Hematopoietic multipotent progenitor cell treated with erythropoietin and hydrocortisone succinate and interleukin-3 and kit ligand, for 8 days (in vitro differentiated cells): ENCODE measurements around the gene MAD1L1.

Source experiments
- DNase-seq: peaks from one replicate; pipeline ENCODE4 v3.0.0-alpha.2; 2015

Gene MAD1L1

DNA sequence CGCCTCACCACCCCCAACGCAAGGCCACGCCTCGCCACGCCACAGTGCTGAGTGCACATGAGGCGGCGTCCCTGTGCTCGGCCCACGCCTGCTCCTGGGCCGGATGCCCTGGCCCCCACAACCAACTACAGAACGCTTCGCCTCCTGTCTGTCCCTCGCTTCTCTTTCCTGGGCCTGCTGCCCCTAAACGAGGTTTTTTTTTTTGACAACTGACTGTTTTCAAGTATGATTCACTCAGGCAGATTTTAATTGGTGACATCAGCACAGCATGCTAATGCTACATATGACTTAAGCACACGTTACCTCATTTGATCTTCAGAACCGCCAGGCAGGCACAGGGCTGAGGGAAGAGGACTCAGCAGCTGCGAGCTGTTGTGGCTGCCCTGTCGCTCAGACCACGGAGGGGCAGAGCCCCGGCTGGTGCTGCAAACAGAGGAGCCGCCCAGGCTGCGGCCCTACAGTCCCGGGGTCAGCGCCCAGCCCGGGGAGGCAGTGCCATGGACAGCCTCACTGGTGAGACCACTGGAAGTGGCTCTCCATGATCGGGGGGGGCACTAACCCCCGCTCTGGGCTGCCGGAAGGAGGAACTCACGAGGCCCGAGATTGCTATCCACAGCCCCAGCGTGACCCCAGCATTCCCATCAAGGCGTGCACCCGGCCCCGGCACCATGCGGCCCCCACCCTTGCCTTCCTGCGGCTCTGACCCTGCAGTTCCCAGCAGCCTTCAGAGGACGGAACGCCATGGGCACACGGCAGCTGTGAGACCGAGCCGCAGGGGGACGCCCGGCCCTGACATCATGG is 212.8 kb downstream of the MAD1L1 start:
- DNase-seq, result peak; percentile 85

DNA sequence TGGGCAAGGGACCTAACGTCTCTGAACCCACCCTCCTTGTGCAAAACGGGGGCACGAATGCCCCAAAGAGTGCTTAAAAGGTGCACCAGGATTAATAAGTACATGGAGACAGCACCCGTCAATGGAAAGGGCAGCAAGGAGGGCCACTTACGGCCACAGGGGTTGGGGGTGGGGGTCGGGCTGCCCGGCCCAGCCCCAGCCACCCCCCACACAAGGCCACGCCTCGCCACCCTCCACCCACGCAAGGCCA is 213.4 kb downstream of the MAD1L1 start:
- no peak for DNase-seq

DNA sequence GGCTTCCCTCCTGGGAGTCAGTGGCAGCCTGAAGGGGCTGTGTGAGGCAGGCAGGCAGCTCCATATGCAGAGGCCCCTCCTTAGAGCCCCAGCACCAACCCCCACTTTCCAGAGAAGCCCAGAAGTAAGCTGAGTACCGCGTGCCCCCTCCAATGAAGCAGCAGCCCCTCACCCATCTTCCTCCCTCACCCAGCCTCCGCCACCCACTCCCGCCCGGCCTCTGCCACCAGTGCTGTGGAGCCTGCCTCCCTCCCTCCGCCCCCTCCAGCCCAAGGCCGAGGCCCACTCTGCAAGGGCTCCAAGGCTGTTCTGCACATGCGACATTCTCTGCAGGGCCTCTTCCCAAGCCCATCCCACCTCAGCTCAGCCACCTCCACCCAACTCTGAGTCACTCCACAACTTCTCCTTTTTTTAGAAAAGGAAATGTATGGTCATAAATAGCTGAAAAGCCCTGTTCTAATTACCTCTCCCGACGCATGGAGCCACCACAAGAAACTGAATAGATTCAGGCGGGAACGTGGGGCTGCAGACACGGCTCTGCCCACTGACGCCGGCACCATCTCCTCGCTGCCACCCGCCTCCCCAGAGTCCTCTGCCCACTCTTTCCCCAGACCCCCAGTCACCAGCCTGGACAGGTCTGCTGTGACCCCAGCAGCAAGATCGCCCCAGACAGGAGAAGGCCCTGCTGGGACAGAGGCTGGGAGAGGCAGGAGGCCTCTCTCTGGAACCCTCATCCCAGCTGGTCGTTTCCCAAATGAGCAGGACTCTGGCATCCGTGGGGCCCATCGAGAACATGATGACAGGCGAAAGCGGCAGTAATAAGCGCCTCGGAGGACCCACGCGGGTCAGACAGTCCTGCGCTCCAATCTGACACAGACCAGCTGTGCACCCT is 213.9 kb downstream of the MAD1L1 start:
- DNase-seq, result peak; percentile 78

DNA sequence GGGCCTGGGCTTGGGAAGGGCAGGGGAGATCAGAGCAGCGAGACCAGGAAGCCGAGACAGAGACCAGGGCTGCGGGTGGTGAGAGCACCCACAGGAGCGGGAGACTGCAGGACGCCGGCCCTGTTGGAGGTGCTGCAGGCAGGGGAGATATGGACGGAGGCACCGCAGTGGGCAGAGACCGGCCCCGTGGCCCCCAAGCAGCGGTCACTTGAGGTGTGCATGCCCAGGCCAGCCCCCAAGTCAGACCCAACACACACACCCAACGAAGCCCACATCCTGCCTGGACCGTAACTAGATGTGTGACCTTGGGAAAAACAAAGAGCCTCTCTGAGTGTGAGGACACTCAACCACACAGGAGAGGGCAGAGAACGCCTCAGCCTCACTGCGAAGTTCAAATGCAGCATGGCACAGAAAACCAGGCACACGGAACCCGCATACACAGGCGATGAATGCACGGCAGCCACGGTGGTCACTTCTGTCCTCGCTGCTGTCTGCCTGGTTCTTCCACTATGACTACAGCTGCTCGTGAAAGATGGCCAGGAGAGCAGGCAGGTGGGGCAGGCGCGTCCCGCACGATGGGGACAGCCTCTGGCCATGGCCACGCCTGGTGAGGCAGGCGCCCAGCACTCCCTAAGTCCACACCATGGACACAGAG is 214.7 kb downstream of the MAD1L1 start:
- no peak for DNase-seq

DNA sequence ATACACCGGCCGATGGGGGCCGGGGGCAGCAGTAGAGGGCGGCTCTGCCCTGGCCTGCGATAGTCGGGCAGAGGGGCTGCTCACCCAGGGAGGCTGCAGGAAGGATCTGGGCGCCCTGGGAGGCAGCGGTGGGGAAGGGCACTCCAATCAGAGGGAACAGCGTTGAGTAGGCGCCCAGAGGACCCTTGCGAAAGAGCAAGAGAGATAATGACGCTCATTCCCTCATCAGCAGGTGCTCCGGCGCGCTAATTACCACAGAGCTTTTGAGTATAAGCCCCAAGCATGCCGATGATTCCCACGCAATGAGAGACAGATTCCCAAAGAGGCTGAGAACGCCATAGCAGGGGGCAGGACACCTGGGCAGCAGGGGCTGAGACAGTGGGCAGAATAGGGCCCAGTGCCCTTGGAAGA is 215.3 kb downstream of the MAD1L1 start:
- no peak for DNase-seq

DNA sequence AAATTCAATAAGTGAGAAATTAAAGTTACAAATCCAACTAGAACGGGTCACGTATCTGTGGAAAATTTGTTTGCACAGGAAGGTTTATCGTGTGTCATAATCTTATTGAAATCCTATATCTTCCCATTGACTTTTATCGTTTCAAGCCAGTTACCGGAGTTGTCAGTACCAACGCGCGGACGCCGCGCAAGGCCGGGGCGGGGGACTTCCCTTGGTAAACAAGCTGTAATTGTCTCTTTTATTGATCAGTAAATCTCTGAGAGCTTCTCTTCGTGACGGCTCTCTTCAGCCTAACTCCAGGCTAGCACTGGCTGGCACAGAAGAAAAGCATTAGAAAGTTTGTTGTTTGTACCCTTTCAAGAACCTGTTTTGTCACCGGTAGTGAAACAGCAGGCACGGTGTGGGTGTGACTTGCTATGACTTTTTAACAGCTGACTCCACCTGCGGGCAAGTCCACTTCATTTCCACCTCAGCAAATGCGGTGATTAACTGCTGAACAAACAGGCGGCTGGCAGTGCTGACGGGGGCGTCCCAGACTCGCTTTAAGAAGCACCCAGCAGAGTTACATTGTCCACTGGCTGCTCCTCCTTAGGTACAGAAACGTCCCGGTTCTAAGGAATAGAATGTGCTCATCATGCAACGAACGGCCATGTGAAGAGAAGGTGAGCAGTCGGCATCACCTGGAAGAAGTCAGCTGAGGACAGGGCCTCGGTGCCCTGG is 215.8 kb downstream of the MAD1L1 start:
- no peak for DNase-seq

DNA sequence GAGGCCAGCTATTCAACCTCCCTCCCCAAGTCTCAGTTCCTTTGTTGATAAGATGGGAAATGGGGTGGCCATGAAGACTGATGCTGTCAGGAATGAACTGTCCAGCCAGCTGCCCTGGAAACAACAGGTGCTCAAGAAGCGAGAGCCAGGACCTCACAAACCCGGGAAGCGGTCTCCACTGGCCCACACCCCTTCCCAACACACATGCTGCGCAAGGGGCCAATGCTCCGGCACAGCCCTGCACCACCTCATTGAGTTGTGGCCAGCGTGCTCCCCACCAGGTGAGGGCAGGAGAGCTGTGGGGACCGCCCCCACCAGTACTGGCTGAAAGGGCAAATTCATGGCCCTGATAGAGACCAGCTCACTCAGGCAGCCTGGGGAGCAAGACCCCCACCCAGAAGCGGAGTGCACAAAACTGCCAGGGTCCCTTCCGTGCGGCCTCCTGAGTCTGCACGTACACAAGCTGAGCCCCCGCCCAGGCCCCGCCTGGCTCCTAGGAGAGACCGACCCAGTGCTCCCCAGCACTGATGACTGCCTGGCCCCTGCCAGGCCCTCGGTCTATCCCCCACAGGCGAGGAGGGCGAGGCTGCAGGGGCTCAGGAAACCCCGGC is 216.6 kb downstream of the MAD1L1 start:
- DNase-seq, result no peak

DNA sequence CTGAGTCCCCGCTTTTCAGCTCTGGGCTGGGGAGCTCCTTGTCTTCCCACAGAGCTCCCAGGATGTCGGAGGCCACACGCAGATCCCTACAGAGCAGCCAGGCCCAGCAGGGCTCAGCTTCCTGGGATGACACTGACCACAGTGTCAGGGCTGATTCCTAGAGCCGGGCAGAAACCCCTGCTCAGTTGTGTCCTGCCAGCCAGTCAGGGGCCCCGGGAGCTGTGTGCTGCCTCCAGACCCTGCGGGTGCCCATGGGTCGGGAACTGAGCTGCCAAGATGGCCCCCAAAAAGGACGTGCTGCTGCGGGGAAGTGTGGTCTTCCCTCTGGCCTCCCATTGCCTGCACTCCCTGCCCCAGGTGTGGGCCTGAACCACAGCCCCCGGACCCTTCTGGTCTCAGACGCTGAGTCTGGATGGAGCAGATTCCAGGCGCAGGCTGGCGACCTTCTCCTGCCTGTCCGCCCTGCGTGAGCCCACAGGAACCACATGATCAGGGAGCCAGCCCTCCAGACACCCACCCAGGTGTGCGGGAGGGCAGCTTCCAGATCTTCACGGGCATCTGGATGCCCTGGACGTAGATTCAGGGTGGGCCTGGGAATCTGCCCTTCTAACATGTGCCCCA is 217.4 kb downstream of the MAD1L1 start:
- DNase-seq, result no peak

DNA sequence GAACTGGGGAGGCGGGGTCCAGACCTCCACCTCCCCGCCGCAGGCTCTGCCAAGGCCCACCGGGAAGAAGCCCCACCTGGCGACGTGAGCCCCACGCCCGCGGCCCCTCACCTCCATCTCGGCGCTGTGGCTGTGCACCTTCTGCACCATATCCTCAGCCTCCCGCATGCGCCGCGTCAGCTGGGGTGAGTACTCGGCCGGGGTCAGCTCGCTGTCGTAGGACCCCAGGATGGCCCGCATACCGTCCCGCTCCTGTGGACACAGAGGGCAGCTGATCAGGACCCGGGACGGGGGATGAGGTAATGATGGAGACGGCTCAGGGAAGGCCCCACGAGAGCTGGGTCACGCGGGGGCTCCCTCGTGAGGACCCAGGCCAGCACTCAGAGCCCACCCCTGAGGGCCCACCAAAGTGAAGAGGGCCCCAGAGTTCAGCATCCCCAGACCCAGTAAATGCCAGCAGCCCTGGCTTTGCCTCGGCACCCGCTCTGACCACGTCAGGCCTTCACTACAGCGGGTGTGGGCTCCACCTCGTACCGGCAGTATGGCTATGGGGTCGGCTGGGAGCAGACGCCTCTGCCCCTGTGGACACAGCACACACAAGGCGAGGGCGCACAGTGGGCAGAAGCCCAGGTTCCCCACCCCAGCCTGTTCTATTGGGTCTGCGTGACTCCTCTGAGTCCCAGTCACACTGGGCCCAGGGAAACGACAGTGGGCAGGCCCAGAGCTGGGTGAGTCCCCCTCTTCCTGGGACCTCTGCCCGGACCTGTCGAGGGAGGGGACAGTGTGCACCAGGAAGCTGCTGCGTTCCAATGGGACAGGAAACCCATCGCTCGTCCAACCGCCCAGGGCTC is 218.1 kb downstream of the MAD1L1 start:
- no peak for DNase-seq

DNA sequence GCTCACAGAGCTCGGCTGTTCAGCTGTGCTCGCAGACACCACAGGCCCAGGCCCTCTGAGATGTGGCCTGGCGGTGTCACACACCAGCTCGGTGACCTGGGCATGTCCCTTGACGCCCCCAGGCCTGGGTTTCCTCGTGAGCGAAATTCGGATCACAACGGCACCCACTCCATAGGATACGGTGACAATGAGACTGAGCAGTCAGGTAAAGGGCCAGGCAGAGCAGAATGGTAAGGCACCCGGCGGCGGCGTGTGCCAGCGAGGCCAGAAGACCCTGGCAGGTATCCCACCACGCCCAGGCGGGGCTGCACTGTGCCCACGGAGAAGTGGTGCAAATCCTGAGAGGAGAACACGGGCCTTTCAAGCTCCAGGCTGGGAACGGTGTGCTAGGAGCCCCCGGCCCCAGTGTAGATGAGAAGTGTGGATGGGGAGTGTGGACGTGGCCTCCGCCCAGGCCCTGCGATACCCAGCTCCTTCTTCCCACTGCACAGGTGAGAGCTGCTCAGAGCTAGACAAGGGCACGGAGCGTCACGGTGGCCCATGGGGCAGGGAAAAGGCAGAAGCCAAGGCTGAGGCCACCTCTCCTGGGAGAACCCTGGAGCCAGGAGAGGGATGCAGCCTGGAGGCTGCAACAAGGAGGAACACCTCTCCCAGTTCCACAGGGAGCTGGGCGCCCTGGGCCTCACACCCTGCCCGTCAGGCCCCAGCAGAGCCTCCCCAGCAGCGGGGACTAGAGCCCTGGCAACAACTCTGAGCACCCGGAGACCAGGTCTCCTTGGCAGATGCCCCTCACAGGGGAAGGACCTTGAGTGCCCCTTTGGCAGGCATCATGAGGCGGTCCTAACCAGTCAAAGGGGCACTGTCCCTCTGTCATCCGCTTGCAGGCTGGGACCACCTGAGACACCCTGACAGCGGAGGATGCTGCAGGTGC is 219.1 kb downstream of the MAD1L1 start:
- no peak for DNase-seq

DNA sequence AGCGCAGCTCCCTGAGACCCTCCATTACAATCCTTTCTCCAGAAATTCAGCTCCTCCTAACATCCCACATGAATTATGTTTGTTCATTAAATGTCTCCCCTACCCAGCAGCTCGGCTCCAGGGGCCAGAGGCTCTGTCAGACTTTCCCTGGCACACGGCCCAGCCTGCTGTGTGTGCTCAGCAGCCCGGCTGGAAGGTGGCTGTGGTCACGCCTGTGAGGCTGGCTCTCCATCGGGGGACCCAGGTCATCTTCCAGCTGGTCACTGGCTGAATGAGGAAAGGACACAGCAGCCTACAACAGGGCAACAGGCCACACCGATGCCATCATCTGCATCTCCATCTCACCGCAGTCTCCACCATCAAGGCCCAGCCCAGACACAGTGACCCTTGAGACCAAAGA is 219.8 kb downstream of the MAD1L1 start:
- peak; percentile 16 for DNase-seq

DNA sequence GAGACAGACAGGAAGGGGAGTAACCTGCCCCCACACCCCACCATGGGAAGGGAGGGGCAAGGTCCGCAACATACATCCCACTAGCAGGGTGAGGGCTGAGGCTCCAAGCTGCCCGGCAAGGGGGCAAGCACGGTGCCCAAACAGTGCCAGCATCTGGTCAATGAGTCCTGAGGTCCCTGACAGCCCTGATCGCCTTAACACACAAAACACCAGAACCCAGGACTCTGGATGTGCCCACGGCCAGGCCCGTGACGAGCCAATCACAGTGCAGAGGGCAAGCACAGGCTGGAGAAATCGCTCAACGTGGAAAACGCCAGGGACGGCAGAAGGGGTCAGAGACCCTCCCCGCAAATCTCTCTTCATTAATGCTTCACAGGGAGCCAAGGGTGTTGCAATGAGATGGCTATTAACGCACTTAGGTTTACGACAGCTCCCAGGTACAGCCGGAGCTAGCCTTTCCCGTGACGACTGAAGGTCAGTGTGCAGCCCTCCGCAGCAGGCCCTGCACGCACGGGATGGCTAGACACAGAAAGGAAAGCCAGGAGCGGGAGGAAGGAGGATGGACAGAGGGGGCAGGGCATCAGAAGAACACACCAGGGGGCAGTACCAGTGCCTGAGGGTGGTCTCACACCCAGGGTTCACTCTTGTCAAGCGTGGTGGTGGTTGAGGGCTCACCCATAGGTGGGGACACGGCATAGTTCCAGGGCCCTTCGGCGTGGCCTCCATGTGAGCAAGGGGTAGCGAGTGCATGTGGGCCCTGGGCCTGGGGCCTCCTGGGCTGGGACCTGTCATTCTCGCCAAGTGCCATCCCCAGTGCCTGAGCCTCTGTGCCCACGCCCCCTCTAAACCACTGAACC is 220.5 kb downstream of the MAD1L1 start:
- no peak for DNase-seq

DNA sequence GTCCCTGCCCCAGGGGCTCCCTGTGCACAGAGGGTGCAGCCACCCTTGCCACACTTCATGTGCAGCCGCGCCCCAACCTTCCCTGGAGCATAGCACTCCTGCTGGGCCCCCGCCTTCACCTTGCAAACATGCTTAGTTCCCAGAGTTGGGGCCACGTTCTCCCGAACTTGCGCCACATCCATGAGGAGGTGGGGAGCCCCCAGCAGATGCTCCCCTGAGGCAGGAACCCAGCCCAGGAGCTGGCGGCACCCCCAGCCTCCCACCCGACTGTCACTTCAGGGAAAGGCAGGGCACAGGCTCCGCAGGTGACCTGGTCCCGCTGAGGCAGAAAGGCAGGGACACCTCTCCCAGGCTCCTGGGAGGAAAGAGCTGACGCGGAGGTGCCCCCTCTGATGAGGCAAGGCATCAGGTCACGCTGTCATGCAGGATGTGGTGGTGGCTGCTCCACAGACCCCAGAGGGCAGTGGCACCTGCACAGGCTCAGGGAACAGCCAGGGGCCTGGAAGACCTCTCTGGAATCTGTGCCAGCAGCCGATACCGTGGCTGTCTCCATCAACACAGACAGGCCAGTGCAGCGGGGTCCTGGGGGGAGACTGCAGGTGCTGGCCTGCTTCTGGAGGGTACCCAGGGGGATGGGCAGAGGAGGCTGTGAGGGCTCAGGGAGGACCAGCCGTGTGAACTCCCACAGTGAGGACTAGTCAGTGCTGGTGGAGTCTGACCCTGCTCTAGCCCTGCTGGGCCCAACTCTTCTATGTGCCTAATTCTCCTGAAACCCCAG is 221.3 kb downstream of the MAD1L1 start:
- DNase-seq, result no peak

DNA sequence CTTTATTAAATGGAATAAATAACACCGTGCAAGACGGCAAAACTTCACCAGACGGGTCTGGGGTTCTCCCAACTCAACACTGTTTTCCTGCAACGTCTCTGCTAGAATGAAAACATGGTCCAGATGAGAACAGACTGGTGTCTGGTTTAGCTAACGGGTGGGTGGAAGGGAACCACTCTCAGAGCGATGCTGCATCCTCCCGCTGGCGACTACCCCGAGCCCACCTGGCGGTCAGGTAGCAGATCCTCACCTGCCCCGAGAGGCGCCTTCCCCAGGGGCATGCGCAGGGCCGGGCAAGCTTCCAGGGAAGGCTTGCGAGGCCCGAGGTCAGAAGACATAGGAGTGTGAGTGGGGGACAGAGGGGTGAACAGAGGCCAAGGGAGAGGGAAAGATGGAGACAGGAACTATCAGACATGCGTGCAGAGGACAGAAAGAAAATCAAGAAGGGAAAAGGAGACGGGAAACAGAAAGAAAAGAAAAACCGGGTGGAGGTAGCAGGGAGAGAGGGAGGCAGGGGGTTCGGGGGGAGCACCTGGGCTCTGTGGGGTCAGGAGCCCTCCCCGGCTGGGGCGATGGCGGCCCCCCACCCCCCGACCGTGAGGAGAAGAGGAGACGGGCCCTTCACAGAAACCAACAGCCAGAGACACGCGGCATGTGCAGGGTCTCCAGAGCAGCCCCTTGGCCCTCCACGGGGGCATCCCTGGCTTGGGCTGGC is 222.0 kb downstream of the MAD1L1 start:
- DNase-seq, result no peak

DNA sequence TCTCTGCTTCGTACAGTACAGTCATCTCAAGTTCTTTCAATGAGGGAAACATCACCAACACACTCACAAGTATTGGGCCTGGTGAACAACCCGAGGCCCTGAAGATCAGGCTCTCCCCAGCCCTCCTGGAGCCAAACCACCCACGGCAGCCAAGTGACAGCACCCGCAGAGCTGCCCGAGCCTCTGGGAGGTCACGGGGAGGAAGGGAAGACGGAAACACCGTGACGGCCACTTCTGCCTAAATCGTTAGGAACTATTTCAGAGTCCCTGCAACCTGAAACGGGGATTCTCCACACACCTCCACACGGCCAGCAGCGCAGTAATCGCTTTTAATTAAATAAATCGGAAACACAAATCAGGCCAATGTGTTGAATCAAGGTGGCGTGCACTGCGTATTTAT is 222.6 kb downstream of the MAD1L1 start:
- DNase-seq, result no peak

DNA sequence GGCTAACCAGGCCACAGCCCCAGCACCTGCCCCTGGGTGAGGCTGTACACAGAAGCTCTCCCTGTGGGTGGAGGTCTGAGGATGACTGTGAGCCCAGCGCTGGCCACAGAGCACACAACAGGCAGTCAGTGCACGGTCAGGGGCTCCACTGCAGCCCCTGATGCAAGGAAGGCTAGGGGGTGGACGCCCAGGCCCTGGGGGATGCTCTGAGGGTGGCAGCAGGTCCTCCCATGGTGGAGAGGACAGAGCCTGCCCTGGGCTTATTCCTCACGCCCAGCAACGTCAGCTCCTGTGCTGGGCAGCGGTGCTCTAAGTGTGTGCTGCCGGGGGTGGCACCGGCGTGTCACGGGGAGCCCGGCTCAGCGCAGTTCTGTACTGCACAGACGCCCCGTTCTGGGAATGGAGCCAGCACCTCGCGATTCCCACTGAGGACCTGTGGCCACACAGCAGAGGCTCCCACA is 223.2 kb downstream of the MAD1L1 start:
- no peak for DNase-seq

DNA sequence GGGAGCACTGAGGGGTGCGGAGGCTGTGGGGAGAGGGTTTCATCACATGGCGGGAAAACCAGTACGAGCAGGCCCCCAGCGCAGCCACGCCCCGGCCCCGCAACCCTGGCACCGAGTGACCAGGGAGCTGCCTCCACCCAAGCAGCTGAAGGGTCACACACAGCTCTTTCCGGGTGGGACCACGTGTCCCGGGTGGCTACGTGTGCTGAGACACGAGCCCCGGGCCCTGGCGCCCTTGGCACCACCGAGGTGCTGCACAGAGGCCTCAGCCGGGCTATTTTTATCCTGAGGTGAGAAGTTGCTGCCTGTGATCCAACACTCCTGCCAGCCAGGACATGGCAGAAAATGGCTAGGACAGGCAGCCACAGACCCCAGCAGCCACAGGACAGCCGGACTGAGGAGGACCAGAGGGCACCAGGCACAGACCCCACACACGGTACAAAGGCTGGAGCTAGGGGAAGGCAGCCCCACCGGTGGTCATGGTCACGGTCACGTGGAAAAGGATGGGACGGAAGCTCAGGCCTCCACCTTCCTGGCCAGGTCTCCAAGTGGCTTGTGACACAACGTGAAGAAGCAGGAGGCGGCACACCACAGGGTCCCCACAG is 223.7 kb downstream of the MAD1L1 start:
- DNase-seq, result no peak
